Measurements from ENCODE around the gene ZNF512. TPM values are rescaled to one million over a fixed set of nuclear protein-coding genes. Genes with fewer than 3 reads are reported as not detected.

Gene ZNF512
- total RNA-seq, 2 donors from 2014 or later: 16.8 to 62.5 TPM

DNA sequence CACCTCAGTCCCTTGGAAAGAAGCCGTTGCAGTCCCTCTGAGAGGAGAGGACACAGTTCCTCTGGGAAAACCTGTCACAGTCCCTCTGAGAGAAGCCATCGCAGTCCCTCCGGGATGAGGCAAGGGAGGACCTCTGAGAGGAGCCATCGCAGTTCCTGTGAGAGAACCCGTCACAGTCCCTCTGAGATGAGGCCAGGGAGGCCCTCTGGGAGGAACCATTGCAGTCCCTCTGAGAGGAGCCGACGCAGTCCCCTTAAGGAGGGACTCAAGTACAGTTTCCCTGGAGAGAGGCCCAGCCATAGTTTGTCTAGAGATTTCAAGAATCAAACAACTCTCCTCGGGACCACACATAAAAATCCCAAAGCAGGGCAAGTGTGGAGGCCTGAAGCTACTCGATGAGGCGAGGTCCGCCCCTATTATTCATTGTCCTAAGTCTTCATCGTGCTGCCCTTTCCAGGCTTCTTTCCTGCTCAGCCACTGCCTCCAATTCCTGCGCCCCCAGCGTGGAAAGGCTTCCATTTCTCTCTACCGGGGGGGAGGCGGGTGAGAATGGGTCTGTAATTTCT is 630 bp upstream of the ZNF512 start:
- DNase-seq (ENCODE audit: low spot score) (no peak), ATAC-seq (ENCODE audit: insufficient number of reproducible peaks, low FRiP score, low read depth) (no peak)
- Histone ChIP-seq H3K27ac (peak overlapping the region; percentile 54 to 67), H3K9me3 (peaks cover 3% of the 10 kb centered on the region), H3K36me3 (no peaks in the 10 kb centered on the region), H3K27me3 (replicated peaks; ENCODE audit: insufficient read depth) (no peaks in the 10 kb centered on the region), H3K4me1 (ENCODE audit: control insufficient read depth in 1 of 2, low read depth in 2 of 2) (peaks cover 18 to 27% of the 10 kb centered on the region in 2 donors), H3K4me3 (peak overlapping the region; percentile 88)
- TF ChIP-seq, protein P1, sequence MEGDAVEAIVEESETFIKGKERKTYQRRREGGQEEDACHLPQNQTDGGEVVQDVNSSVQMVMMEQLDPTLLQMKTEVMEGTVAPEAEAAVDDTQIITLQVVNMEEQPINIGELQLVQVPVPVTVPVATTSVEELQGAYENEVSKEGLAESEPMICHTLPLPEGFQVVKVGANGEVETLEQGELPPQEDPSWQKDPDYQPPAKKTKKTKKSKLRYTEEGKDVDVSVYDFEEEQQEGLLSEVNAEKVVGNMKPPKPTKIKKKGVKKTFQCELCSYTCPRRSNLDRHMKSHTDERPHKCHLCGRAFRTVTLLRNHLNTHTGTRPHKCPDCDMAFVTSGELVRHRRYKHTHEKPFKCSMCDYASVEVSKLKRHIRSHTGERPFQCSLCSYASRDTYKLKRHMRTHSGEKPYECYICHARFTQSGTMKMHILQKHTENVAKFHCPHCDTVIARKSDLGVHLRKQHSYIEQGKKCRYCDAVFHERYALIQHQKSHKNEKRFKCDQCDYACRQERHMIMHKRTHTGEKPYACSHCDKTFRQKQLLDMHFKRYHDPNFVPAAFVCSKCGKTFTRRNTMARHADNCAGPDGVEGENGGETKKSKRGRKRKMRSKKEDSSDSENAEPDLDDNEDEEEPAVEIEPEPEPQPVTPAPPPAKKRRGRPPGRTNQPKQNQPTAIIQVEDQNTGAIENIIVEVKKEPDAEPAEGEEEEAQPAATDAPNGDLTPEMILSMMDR (IDR thresholded peaks at IDR 0.05): no peak

DNA sequence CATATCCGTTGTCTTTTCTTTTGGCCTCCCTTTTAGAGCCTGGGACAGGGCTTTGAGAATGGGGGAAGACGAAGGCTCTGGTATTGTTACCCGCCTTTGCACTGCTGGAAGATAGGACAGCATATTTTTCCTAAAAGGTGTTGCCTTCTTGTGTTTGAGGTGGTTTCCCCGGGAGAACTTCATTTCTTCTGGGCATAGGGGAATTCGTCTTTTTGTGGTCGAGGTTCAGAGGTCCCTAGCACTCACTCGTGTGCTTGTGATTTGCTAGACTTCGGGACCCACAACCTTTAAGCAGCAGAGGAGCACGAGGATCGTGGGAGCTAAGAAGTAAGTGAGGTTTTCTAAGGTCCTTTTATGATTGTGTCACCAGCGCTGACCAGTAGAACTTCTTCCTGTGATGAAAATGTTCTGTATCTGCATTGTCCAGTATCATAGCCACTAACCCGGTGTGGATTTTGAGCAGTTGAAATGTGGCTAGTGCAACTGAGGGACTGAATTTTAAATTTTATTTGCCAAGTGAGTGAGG is 611 bp downstream of the ZNF512 start:
- TF ChIP-seq, protein P1 (IDR thresholded peaks at IDR 0.05): no peak
- no peak for DNase-seq (ENCODE audit: low spot score)
- ATAC-seq (ENCODE audit: insufficient number of reproducible peaks, low FRiP score, low read depth): no peak

DNA sequence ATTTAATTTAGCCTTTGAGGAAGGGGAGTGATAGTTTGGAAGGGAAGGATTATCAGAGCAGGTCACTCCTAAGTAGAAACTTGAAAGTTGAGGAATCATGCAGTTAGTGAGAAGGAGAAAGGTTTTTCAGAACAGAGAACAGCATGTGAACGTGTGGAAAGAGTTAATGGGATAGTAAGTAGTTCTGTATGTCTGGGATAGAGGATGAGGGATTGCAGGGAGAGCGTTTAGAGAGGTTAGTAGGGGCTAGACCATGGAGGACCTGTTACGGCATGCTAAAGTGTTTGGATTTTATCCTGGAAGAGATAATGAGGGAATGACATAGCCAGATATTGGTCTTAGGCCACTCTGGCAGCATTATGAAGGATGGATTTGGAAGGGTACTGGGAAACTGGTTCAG is 1.8 kb downstream of the ZNF512 start:
- no peak for ATAC-seq (ENCODE audit: insufficient number of reproducible peaks, low FRiP score, low read depth)
- TF ChIP-seq, protein P1 (IDR thresholded peaks at IDR 0.05): no peak

More for the DNA sequence above, 611 bp downstream of the ZNF512 start:
- H3K27ac ChIP-seq: peak overlapping the region; percentile 66 to 67
- H3K9me3 ChIP-seq: no peaks in the 10 kb centered on the region
- H3K27me3 ChIP-seq (replicated peaks; ENCODE audit: insufficient read depth): no peaks in the 10 kb centered on the region
- H3K4me1 ChIP-seq (ENCODE audit: control insufficient read depth in 1 of 2, low read depth in 2 of 2): peaks cover 18 to 33% of the 10 kb centered on the region in 2 donors
- H3K4me3 ChIP-seq: peak overlapping the region; percentile 88
- H3K36me3 ChIP-seq: no peaks in the 10 kb centered on the region

DNA sequence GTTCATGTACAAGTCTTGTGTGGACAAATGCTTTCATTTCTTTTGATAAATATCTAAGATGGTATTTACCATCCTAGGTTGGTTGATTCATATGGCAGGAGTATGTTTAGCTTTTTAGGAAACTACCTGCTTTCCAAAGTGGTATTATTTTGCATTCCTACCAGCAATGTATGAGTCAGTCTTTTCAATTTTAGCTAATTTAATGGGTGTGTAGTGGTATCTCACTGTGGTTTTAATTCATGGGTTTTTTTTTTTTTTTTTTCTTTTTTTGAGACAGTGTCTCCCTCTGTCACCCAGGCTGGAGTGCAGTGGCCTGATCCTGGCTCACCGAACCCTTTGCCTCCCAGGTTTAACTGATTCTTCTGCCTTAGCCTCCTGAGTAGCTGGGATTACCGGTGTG is 4.2 kb downstream of the ZNF512 start:
- no peak for ATAC-seq (ENCODE audit: insufficient number of reproducible peaks, low FRiP score, low read depth)

More for the DNA sequence above, 1.8 kb downstream of the ZNF512 start:
- peaks cover 18 to 33% of the 10 kb centered on the region in 2 donors for H3K4me1 ChIP-seq (ENCODE audit: control insufficient read depth in 1 of 2, low read depth in 2 of 2)
- H3K36me3 ChIP-seq: no peaks in the 10 kb centered on the region
- DNase-seq (ENCODE audit: low spot score): no peak
- no peaks in the 10 kb centered on the region for H3K27me3 ChIP-seq (replicated peaks; ENCODE audit: insufficient read depth)
- no peak overlapping the region for H3K27ac ChIP-seq
- H3K9me3 ChIP-seq: no peaks in the 10 kb centered on the region
- H3K4me3 ChIP-seq: peak overlapping the region; percentile 88

DNA sequence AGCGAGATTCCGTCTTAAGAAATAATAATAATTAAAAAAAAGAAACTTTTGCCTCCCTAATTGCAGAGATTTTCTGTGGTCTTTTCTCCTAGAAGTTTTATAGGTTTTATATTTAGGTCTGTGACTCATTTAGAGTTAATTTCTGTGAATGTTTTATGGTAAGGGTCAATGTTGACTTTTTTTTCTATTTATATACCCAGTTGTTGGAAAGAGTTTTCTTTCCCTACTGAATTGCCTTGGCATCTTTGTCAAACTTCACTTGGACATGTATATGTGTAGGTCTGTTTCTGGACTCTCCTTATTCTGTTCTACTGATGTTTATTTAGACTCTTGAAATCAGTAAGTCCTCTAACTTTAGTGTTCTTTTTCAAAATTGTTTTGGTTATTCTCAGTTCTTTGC is 5.5 kb downstream of the ZNF512 start:
- peaks cover 18 to 28% of the 10 kb centered on the region in 2 donors for H3K4me1 ChIP-seq (ENCODE audit: control insufficient read depth in 1 of 2, low read depth in 2 of 2)
- H3K9me3 ChIP-seq: peaks cover 8% of the 10 kb centered on the region
- TF ChIP-seq, protein P1 (IDR thresholded peaks at IDR 0.05): no peak
- no peak overlapping the region for H3K4me3 ChIP-seq
- no peaks in the 10 kb centered on the region for H3K36me3 ChIP-seq
- no peak overlapping the region for H3K27ac ChIP-seq
- no peak for ATAC-seq (ENCODE audit: insufficient number of reproducible peaks, low FRiP score, low read depth)
- no peak for DNase-seq (ENCODE audit: low spot score)
- H3K27me3 ChIP-seq (replicated peaks; ENCODE audit: insufficient read depth): no peaks in the 10 kb centered on the region

More for the DNA sequence above, 4.2 kb downstream of the ZNF512 start:
- H3K4me3 ChIP-seq: no peak overlapping the region
- peaks cover 18 to 33% of the 10 kb centered on the region in 2 donors for H3K4me1 ChIP-seq (ENCODE audit: control insufficient read depth in 1 of 2, low read depth in 2 of 2)
- no peaks in the 10 kb centered on the region for H3K36me3 ChIP-seq
- peaks cover 8% of the 10 kb centered on the region for H3K9me3 ChIP-seq
- no peak overlapping the region for H3K27ac ChIP-seq
- no peaks in the 10 kb centered on the region for H3K27me3 ChIP-seq (replicated peaks; ENCODE audit: insufficient read depth)
- no peak for DNase-seq (ENCODE audit: low spot score)
- TF ChIP-seq, protein P1 (IDR thresholded peaks at IDR 0.05): no peak
